Loucy (cell line): ENCODE data around the gene DMBX1.

Experiments
- H2AFZ ChIP-seq: fragments of 200-600 bp; sonication (generic); 2 replicates; pipeline ENCODE4 v1.6.0; 2016; ENCODE audit warnings: antibody characterized with exemption, mild to moderate bottlenecking, low read length, moderate library complexity
- H3F3A ChIP-seq: fragments of 200-600 bp; 2 replicates; pipeline ENCODE4 v1.6.0; 2016; ENCODE audit warnings: antibody characterized with exemption, low read depth, mild to moderate bottlenecking
- H3K27me3 ChIP-seq: fragments of 200-600 bp; sonication (generic); 2 replicates; pipeline ENCODE4 v1.6.1; 2014; ENCODE audit warnings: low read length, mild to moderate bottlenecking; ENCODE audit not compliant: insufficient read depth, poor library complexity, severe bottlenecking
- H3K36me3 ChIP-seq: fragments of 200-600 bp; sonication (generic); 2 replicates; pipeline ENCODE4 v1.6.1; 2016; ENCODE audit warnings: low read length; ENCODE audit not compliant: insufficient read depth
- H3K4me1 ChIP-seq: fragments of 200-600 bp; sonication (generic); 2 replicates; pipeline ENCODE4 v1.5.1; 2014; ENCODE audit warnings: low read length, mild to moderate bottlenecking; ENCODE audit not compliant: insufficient read depth, poor library complexity, severe bottlenecking
- H3K4me2 ChIP-seq: fragments of 200-600 bp; sonication (generic); 2 replicates; pipeline ENCODE4 v1.6.0; 2014; ENCODE audit warnings: antibody characterized with exemption, low read length, low read depth, mild to moderate bottlenecking; ENCODE audit not compliant: poor library complexity, severe bottlenecking
- H3K4me3 ChIP-seq: fragments of 200-600 bp; sonication (generic); 2 replicates; pipeline ENCODE4 v1.5.1; 2014; ENCODE audit warnings: low read length, mild to moderate bottlenecking, mixed read lengths; ENCODE audit not compliant: poor library complexity, severe bottlenecking
- H3K79me2 ChIP-seq: fragments of 200-600 bp; sonication (generic); 2 replicates; pipeline ENCODE4 v1.6.1; 2014; ENCODE audit warnings: low read length; ENCODE audit not compliant: insufficient read depth
- H3K9ac ChIP-seq: fragments of 200-600 bp; sonication (generic); 2 replicates; pipeline ENCODE4 v1.6.0; 2014; ENCODE audit warnings: mild to moderate bottlenecking, low read depth, low read length, moderate library complexity; ENCODE audit not compliant: poor library complexity, severe bottlenecking
- H3K9me2 ChIP-seq: fragments of 200-600 bp; sonication (generic); replicated peaks from 2 replicates; pipeline ENCODE4 v1.6.1; 2016; ENCODE audit warnings: low read depth, low read length, mixed read lengths
- H3K9me3 ChIP-seq: fragments of 200-600 bp; sonication (generic); 2 replicates; pipeline ENCODE4 v1.6.1; 2014; ENCODE audit warnings: mild to moderate bottlenecking, antibody characterized with exemption, low read length, low read depth; ENCODE audit not compliant: insufficient read depth
- H4K20me1 ChIP-seq: fragments of 200-600 bp; sonication (generic); 2 replicates; pipeline ENCODE4 v1.6.0; 2014; ENCODE audit warnings: antibody characterized with exemption, low read length, mild to moderate bottlenecking; ENCODE audit not compliant: insufficient read depth, poor library complexity, severe bottlenecking
- EZH2phosphoT487 ChIP-seq: fragments of 200-600 bp; IDR thresholded peaks from 2 replicates; pipeline ENCODE4 v1.6.1; 2018; ENCODE audit warnings: antibody characterized with exemption, mild to moderate bottlenecking, moderate library complexity, borderline replicate concordance
- TF ChIP-seq, protein P1 (sequence below): fragments of 200-600 bp; sonication (generic); conservative IDR thresholded peaks from 2 replicates; pipeline ENCODE4 v1.5.1; 2014; ENCODE audit warnings: mild to moderate bottlenecking, antibody characterized with exemption, low read length

DMBX1 gene

DNA sequence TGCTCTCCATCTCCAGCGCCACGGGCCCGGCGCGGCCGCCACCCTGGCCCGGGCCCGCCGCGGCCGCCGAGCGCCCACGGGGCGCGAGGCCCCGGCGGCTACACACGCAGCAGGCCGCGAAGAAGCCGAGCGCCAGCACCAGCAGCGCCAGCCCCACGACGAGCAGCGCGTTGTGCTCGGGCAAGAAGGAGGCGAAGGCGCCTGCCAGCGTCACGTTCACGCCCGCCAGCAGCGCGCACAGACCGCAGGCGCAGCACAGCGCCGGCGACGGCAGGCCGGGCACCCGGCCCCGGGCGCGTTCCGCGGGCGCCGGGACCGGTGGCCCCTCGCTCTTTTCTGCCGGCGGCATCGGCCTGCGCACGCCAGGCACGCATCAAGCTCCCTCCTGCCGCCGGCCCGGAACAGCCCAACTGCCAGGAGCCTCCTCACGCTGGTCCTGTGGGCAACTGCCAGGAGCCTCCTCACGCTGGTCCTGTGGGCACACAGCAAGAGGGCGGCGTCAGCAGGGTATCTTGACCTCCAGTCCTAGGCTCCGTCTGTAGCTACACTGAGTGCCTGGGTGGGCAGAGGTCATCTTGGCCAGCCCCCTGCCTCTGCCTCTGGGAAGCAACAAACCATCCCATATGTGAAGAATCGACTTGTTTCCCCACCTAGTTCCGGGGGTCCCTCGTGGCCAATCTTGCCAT lies 43.7 kb downstream of the DMBX1 start:
- TF ChIP-seq, protein P1, sequence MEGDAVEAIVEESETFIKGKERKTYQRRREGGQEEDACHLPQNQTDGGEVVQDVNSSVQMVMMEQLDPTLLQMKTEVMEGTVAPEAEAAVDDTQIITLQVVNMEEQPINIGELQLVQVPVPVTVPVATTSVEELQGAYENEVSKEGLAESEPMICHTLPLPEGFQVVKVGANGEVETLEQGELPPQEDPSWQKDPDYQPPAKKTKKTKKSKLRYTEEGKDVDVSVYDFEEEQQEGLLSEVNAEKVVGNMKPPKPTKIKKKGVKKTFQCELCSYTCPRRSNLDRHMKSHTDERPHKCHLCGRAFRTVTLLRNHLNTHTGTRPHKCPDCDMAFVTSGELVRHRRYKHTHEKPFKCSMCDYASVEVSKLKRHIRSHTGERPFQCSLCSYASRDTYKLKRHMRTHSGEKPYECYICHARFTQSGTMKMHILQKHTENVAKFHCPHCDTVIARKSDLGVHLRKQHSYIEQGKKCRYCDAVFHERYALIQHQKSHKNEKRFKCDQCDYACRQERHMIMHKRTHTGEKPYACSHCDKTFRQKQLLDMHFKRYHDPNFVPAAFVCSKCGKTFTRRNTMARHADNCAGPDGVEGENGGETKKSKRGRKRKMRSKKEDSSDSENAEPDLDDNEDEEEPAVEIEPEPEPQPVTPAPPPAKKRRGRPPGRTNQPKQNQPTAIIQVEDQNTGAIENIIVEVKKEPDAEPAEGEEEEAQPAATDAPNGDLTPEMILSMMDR = no peak
- TF ChIP-seq EZH2phosphoT487 = no peak
- Histone ChIP-seq H3K4me2 (no peak overlapping the region), H2AFZ (no peak overlapping the region), H3K4me1 (no peaks in the 10 kb centered on the region), H3K9me2 (no peaks in the 10 kb centered on the region), H3K79me2 (no peaks in the 10 kb centered on the region), H4K20me1 (no peaks in the 10 kb centered on the region), H3K27me3 (no peaks in the 10 kb centered on the region), H3F3A (no peaks in the 10 kb centered on the region), H3K4me3 (no peak overlapping the region), H3K9ac (no peak overlapping the region), H3K36me3 (no peaks in the 10 kb centered on the region), H3K9me3 (no peaks in the 10 kb centered on the region)

DNA sequence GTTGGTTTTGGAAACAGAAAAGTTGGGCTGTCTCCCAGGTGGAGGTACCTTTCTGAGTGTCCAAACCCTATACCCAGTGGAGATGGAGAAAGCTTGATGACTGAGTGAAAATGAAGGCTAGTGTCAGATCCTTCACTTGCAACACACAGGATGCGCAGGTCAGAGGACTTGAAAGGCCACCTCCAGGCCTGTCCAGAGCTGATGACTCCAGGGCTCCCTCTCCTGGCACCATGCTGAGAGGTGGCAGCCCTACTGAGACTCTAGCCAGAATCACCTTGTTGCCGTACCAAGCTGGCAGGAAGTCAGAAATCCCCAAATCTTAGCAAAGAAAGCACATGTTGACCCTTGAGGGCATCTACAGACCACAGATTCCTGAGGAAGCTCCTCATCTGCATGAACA lies 45.4 kb downstream of the DMBX1 start:
- no peaks in the 10 kb centered on the region for H3K36me3 ChIP-seq

DNA sequence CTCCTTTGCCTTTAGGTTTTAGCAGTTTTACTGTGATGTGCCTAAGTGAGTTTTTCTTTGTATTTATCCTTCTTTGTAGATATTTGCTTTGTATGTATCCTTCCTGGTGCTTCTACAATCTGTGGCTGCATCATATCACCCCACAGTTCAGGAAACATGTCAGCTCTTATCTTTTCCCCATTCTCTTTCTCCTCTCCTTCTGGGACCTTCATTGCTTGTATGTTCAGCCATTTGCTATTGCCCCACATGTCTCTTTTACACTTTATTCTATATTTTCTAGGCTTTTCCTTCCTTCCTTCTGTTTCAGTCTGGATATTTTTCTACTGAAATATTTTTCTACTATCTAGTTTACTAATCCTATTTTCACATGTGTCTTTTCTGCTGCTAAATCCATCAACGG lies 46.9 kb downstream of the DMBX1 start:
- H3K9ac ChIP-seq = no peak overlapping the region
- H3K4me3 ChIP-seq = no peak overlapping the region
- H3K9me2 ChIP-seq = no peaks in the 10 kb centered on the region
- H3K27me3 ChIP-seq = no peaks in the 10 kb centered on the region
- H3K79me2 ChIP-seq = no peaks in the 10 kb centered on the region
- no peak overlapping the region for H3K4me2 ChIP-seq
- H3K9me3 ChIP-seq = no peaks in the 10 kb centered on the region
- no peaks in the 10 kb centered on the region for H3F3A ChIP-seq
- TF ChIP-seq, protein P1 = no peak
- no peak for TF ChIP-seq EZH2phosphoT487
- no peak overlapping the region for H2AFZ ChIP-seq
- no peaks in the 10 kb centered on the region for H4K20me1 ChIP-seq
- no peaks in the 10 kb centered on the region for H3K36me3 ChIP-seq
- H3K4me1 ChIP-seq = no peaks in the 10 kb centered on the region

More for the DNA sequence above, 45.4 kb downstream of the DMBX1 start:
- no peaks in the 10 kb centered on the region for H3K9me2 ChIP-seq
- no peaks in the 10 kb centered on the region for H3K9me3 ChIP-seq
- TF ChIP-seq, protein P1 = peak; percentile 79
- no peak for TF ChIP-seq EZH2phosphoT487
- H3F3A ChIP-seq = no peaks in the 10 kb centered on the region
- no peaks in the 10 kb centered on the region for H3K4me1 ChIP-seq
- no peak overlapping the region for H3K4me2 ChIP-seq
- no peaks in the 10 kb centered on the region for H4K20me1 ChIP-seq
- peak overlapping the region; percentile 27; the same call in 1 of the 2 replicates for H2AFZ ChIP-seq
- H3K79me2 ChIP-seq = no peaks in the 10 kb centered on the region
- H3K27me3 ChIP-seq = no peaks in the 10 kb centered on the region
- no peak overlapping the region for H3K9ac ChIP-seq
- no peak overlapping the region for H3K4me3 ChIP-seq
